GM12872 (cell line): ENCODE data around the gene MUSK.

Experiments used
- TF ChIP-seq, protein P1 (sequence below): IDR thresholded peaks from 3 replicates; pipeline ENCODE4 v1.5.1; 2011; ENCODE audit warnings: low read depth, mild to moderate bottlenecking, low read length, moderate library complexity; ENCODE audit not compliant: insufficient read depth

The MUSK gene

DNA sequence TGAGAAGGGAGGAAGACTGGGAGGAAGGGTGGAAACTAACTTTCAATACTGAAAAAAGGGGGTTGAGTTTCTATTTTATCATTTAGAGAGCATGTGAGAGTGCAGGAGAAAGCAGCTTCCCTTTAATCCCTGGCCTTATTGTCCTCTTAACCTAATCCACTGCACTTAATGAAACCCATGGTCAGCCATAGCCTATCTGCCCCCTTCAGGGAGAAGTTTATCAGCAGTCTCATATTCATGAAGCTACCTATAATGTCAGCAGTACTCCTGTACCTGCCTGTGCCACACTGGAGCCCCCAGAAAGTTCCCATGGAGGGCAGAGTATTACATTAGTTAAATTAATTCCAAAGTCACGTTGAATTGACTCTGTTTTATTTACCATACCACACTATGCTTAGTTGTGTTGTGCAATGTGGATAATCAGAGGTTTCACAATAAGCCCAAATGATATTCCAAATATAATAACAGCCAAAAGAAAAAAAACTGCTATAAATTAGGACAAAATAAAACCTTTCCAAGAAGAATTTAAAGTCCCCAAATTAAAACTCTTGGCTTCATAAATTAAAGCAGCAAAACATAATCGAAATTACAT is 62.9 kb downstream of the MUSK start:
- TF ChIP-seq, protein P1, sequence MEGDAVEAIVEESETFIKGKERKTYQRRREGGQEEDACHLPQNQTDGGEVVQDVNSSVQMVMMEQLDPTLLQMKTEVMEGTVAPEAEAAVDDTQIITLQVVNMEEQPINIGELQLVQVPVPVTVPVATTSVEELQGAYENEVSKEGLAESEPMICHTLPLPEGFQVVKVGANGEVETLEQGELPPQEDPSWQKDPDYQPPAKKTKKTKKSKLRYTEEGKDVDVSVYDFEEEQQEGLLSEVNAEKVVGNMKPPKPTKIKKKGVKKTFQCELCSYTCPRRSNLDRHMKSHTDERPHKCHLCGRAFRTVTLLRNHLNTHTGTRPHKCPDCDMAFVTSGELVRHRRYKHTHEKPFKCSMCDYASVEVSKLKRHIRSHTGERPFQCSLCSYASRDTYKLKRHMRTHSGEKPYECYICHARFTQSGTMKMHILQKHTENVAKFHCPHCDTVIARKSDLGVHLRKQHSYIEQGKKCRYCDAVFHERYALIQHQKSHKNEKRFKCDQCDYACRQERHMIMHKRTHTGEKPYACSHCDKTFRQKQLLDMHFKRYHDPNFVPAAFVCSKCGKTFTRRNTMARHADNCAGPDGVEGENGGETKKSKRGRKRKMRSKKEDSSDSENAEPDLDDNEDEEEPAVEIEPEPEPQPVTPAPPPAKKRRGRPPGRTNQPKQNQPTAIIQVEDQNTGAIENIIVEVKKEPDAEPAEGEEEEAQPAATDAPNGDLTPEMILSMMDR = no peak

DNA sequence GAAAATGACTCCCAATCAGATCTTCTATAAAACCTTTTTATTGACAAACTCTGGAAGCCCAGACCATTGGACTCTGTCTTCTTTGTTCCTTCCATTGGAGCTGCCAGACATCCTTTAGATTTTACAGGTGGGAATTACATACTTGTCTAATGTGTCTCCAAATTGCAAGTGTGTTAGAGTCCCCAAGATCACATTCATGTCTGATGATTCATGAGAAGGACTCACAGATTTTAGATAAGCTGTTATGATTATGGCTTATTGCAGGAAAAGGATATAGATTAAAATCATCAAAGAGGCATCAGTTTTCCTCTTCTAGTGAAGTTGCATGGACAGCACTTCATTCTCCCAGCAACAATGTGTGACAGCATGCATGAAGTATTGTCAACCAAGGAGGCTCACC is 70.4 kb downstream of the MUSK start:
- TF ChIP-seq, protein P1 = no peak

DNA sequence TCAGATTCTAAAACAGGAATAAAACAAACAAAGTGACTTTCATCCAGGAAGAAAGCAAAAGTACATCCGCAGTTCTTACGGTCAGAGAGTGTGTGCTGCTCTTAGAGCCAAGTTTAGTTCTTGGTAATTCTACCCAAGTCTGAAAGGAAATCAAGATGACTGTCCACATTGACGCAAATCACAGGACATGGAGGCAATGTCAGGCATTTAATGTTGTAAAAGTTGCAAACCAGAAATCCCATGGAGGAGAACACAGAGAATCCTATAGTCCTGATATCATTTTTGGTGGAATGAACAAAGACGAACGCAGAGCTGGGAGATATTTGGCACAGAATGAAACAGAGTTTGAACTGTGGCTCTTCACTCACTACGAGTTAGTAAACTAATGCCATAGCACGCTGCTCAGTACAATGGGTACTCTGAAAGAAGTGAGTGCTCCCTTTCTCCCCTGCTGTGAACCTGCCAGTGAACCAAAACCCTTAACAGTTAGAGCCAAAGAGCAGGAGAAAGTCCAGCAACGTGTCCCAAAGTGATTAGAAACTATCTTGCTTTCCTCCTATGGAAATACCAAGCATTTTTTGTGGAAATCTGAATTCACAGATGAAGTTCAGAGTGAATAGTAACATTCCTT is 74.3 kb downstream of the MUSK start:
- TF ChIP-seq, protein P1 = no peak

DNA sequence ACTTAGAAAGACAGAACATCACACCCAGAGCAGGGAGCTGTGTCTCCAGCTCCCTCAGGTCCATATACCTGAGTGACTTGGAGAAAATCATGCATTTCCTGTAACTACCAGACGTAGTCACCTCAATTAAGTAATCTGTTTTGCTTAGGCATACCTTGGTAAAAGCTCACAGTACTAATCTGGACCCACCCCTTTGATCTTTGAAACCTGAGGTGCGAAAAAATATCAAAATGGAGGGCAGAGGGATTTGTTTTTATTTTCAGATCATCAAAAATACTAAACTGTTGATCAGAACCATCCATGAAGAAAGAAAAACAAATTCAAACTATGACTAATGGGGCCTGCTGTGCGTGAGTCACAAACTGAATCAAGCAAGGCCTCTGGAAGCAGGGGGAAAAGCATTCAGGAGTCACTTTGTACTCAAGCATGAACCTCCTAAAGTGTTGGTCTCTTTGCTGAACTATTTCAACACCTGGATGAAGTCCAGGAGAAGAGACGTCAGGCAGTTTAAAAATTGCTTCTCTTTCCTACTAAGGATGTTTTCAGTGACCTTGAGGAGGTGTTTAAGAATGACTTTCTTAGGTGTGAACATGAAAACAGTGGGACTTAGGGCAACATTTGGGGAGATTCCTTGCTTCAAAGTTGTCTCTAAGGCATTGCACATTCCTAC is 76.3 kb downstream of the MUSK start:
- TF ChIP-seq, protein P1 = no peak

DNA sequence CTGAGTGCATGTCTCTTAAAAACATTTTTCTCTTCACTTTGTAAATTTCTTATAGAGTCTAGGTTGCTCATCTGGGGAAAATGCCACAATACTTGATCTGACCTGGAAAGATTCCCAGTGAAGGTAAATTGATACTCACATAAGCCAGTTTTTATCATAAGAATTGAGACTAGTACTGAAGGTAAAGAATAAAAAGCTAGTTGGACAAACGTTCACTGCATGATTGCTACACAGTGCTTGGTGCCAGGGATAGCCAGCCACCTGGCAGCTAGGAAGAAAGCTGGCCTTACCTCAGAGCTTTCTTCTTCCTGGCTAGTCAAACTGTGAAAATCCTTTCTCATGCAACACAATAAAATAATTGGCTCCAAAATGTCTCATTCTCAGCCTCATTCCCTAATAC is 77.1 kb downstream of the MUSK start:
- TF ChIP-seq, protein P1 = no peak

DNA sequence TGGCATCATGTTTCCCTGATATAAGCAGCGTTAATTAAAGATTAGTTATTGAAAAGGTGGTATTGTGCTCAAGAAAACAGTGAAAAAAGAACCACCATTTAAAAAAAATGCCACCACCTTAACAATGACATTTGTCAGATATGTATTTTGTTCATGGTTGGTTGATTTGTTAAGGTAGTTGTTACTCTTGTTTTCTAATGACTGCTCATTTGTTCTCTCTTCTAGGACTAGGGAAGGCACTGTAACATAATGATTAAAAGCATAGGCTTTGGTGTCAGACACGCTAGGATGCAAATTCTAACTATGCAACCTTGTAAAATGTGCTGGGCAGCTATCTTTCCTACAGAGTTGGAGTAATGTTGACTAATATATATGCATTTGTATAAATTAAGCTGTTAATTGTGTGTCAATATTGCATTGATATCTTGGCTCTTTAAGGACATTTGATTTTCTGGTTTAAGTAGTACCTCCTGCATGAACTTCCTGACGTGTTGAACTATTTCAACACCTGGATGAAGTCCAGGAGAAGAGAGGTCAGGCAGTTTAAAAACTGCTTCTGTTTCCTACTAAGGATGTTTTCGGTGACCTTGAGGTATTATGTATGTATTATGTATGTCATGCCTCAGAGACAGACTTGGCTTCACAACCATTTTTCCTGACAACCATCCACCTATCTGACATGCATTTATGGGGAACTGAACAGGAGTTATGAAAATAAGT is 77.8 kb downstream of the MUSK start:
- TF ChIP-seq, protein P1 = no peak

DNA sequence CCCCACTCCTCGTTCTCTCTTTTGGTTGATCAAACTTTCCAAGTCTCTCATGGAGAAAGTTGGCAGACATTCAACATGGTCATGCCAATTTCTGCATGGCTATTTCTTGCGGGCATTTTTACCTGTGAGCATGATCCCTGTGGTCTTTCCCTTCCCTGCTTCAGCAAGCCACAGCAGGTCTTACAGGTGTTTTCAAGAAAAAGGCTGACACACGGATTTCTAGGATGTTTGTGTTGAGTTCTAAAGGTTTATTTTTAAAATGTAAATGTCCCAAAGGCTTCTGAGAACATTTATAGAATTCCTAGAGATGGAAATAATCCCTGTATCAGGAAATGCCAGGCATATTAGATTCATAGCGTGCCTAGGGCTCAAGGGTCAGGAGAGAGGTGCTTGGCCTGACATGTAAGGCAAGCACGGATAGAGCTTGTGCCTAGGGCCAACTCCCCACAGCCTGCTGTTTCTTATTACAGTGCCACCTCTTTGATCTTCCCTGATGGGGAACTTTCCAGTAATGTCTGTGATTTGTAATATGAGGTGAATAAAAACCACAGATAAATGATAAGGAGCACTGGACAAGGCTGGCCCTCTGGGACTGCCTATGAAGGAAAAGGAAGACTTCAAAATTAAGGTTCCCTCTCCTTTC is 79.8 kb downstream of the MUSK start:
- TF ChIP-seq, protein P1 = no peak
